Endodermal cell (in vitro differentiated cells): ENCODE measurements around the gene MPP1. TPM values are rescaled to one million over a fixed set of nuclear protein-coding genes. Genes with fewer than 3 reads are reported as not detected.

Experiments
- DNase-seq: peaks from one replicate; pipeline ENCODE4 v3.0.0-alpha.2; 2017
- H3K27ac ChIP-seq: 2 replicates; pipeline ENCODE4 v1.5.1; 2013; ENCODE audit warnings: mild to moderate bottlenecking, low read depth, low read length, moderate library complexity
- H3K27me3 ChIP-seq: 2 replicates; pipeline ENCODE4 v1.6.1; 2013; ENCODE audit warnings: mild to moderate bottlenecking, low read length, moderate library complexity; ENCODE audit not compliant: insufficient read depth, control insufficient read depth, poor library complexity, severe bottlenecking
- H3K36me3 ChIP-seq: 2 replicates; pipeline ENCODE4 v1.7.0; 2013; ENCODE audit warnings: mild to moderate bottlenecking, low read length, moderate library complexity; ENCODE audit not compliant: control insufficient read depth, insufficient read depth
- H3K4me1 ChIP-seq: one replicate; pipeline ENCODE4 v1.7.0; 2013; ENCODE audit warnings: low read length; ENCODE audit not compliant: control insufficient read depth, insufficient read depth
- H3K4me3 ChIP-seq: 2 replicates; pipeline ENCODE4 v1.5.1; 2013; ENCODE audit warnings: mild to moderate bottlenecking, low read length, moderate library complexity
- H3K9ac ChIP-seq: 2 replicates; pipeline ENCODE4 v1.6.1; 2013; ENCODE audit warnings: mild to moderate bottlenecking, low read length, moderate library complexity; ENCODE audit not compliant: poor library complexity, severe bottlenecking; ENCODE audit errors: extremely low read depth
- H3K9me3 ChIP-seq: 2 replicates; pipeline ENCODE4 v1.6.1; 2013; ENCODE audit warnings: mild to moderate bottlenecking, low read length, moderate library complexity; ENCODE audit not compliant: control insufficient read depth
- H3K27ac Mint-ChIP-seq: 2 replicates; pipeline ENCODE4 v1.8.0; 2020; ENCODE audit warnings: mixed read lengths
- H3K27me3 Mint-ChIP-seq: 2 replicates; pipeline ENCODE4 v1.8.0; 2021; ENCODE audit warnings: mild to moderate bottlenecking, mixed read lengths; ENCODE audit not compliant: insufficient read depth
- H3K36me3 Mint-ChIP-seq: 2 replicates; pipeline ENCODE4 v1.8.0; 2020; ENCODE audit warnings: low read depth, mixed read lengths
- H3K4me1 Mint-ChIP-seq: 2 replicates; pipeline ENCODE4 v1.8.0; 2020; ENCODE audit warnings: mixed read lengths
- H3K4me3 Mint-ChIP-seq: 2 replicates; pipeline ENCODE4 v1.8.0; 2020; ENCODE audit warnings: mild to moderate bottlenecking, moderate library complexity, mixed read lengths
- H3K9me3 Mint-ChIP-seq: 2 replicates; pipeline ENCODE4 v1.8.0; 2020; ENCODE audit warnings: mild to moderate bottlenecking, mixed read lengths
- CTCF ChIP-seq: fragments of 200-600 bp; sonication (generic); conservative IDR thresholded peaks from 2 replicates; pipeline ENCODE4 v1.5.0; 2021; ENCODE audit warnings: antibody characterized with exemption, mild to moderate bottlenecking
- WGBS, 2 experiments: methylation state at CpG; one replicate each; pipeline versions ENCODE4 v1.1.5 to v1.1.7; 2013; ENCODE audit warnings: missing lambda C conversion rate in 2 of 2, mixed read lengths in 1 of 2; ENCODE audit not compliant: insufficient coverage in 1 of 2, insufficient read length in 1 of 2; 5-methylcytosine and 5-hydroxymethylcytosine counted together
- total RNA-seq, 2 donors: library from RNA; stranded (reverse); fragmentation: NEBNext Ultra II Directional in 1 of 2; extraction: Animal tissue kit (Norgen Biotek cat#: 25700) in 1 of 2; gene quantifications; 2 replicates in 1 of 2; 3 replicates in 1 of 2; pipeline ENCODE4 v1.2.1, GENCODE V29; 2021

MPP1 gene
- total RNA-seq, 2 donors from 2014 or later, result 13.7 to 15.7 TPM

GRCh38 chrX:154806837-154807501 is 1.7 kb upstream of the MPP1 start:
- Histone ChIP-seq H3K27me3 (no peaks in the 10 kb centered on the region), H3K27ac (no peak overlapping the region), H3K4me3 (no peak overlapping the region), H3K9ac (no peak overlapping the region), H3K4me1 (no peaks in the 10 kb centered on the region), H3K36me3 (no peaks in the 10 kb centered on the region), H3K9me3 (peaks cover 11% of the 10 kb centered on the region)
- H3K36me3 Mint-ChIP-seq, result no peaks in the 10 kb centered on the region
- no peak for DNase-seq
- WGBS, 2 experiments, result 95 to 96% methylated on average over 2 to 4 of the region's 5 CpGs
- H3K9me3 Mint-ChIP-seq, result peaks cover 60% of the 10 kb centered on the region
- H3K27ac Mint-ChIP-seq, result no peak overlapping the region
- H3K4me3 Mint-ChIP-seq, result no peak overlapping the region
- H3K4me1 Mint-ChIP-seq, result peaks cover 14% of the 10 kb centered on the region
- no peak for TF ChIP-seq CTCF
- peaks cover 16% of the 10 kb centered on the region for H3K27me3 Mint-ChIP-seq

GRCh38 chrX:154805696-154806091 is 409 bp upstream of the MPP1 start:
- Mint-ChIP-seq H3K4me3 (peak overlapping the region; percentile 63), H3K9me3 (peaks cover 54% of the 10 kb centered on the region), H3K27ac (no peak overlapping the region), H3K27me3 (peaks cover 17% of the 10 kb centered on the region), H3K4me1 (peaks cover 18% of the 10 kb centered on the region), H3K36me3 (no peaks in the 10 kb centered on the region)
- DNase-seq, result no peak
- 24 to 46% methylated on average over 2 to 13 of the region's 13 CpGs for WGBS, 2 experiments
- no peaks in the 10 kb centered on the region for H3K27me3 ChIP-seq
- no peak overlapping the region for H3K9ac ChIP-seq
- H3K4me3 ChIP-seq, result peak overlapping the region; percentile 82
- H3K4me1 ChIP-seq, result peaks cover 3% of the 10 kb centered on the region
- H3K9me3 ChIP-seq, result peaks cover 11% of the 10 kb centered on the region
- H3K36me3 ChIP-seq, result no peaks in the 10 kb centered on the region
- H3K27ac ChIP-seq, result no peak overlapping the region
- no peak for TF ChIP-seq CTCF

GRCh38 chrX:154804261-154804956 is 876 bp downstream of the MPP1 start:
- no peak for DNase-seq
- H3K27me3 Mint-ChIP-seq, result peaks cover 17% of the 10 kb centered on the region
- H3K4me1 ChIP-seq, result peaks cover 7% of the 10 kb centered on the region
- H3K4me3 ChIP-seq, result peak overlapping the region; percentile 82
- no peak for TF ChIP-seq CTCF
- H3K36me3 Mint-ChIP-seq, result no peaks in the 10 kb centered on the region
- H3K9me3 ChIP-seq, result peaks cover 11% of the 10 kb centered on the region
- H3K27me3 ChIP-seq, result no peaks in the 10 kb centered on the region
- peak overlapping the region; percentile 63 for H3K4me3 Mint-ChIP-seq
- H3K4me1 Mint-ChIP-seq, result peaks cover 26% of the 10 kb centered on the region
- peaks cover 58% of the 10 kb centered on the region for H3K9me3 Mint-ChIP-seq
- no peak overlapping the region for H3K27ac ChIP-seq
- H3K27ac Mint-ChIP-seq, result no peak overlapping the region
- H3K9ac ChIP-seq, result peak overlapping the region; percentile 11
- WGBS, 2 experiments, result 60% methylated on average over 7 of the region's 7 CpGs; no CpG with 5 or more reads in 1 of the 2 experiments
- H3K36me3 ChIP-seq, result no peaks in the 10 kb centered on the region
